Esophagus mucosa (tissue), 1 donor: ENCODE measurements around the gene FRG2C. TPM values are rescaled to one million over a fixed set of nuclear protein-coding genes. Genes with fewer than 3 reads are reported as not detected.
A peak's percentile ranks its signal among the peaks of the same experiment; 100 is the strongest.
"Not testable (repeated sequence)": the region's sequence is repeated elsewhere in the genome, so short reads cannot be mapped to it uniquely, and the experiment has no call there.

Source experiments
- ATAC-seq: fragments of 200-7000 bp; cut with Tn5 transposase; one replicate; pipeline ENCODE4 v1.9.1; 2020
- total RNA-seq: library from RNA; stranded (reverse); gene quantifications from one replicate; pipeline ENCODE4 v1.2.4, GENCODE V29; 2023
- donor health status: DM: yes; HTN: yes; CAD: no.

Gene FRG2C
- total RNA-seq = not detected

DNA sequence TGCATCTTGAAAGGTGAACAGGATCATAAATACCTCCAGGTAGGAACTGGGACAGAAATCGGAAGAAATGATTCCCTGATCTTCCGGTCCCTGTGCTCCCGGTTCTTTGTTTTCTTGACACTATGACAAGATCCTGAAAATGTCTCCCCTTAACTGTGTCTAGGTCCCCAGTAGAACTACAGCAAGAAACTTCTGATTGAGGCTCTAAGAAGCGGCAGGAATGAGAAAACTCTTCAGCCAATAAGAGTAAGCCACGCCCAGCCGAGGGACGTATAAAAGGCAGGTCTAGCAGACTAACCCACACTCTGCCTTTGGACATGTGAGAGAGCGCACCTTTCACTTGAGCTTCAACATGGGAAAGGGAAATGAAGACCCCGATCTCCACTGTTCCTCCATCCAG lies at the start of gene FRG2C:
FRG2C (plus strand) TSS at position 301 of the 400 bp plus-strand sequence; CDS start at position 353, 52 bp downstream.
- ATAC-seq = not testable (repeated sequence)

- ATAC-seq = not testable (repeated sequence)
Measured at GRCh38 chr3:75618666-75619305, 45.3 kb upstream of the FRG2C start.

DNA sequence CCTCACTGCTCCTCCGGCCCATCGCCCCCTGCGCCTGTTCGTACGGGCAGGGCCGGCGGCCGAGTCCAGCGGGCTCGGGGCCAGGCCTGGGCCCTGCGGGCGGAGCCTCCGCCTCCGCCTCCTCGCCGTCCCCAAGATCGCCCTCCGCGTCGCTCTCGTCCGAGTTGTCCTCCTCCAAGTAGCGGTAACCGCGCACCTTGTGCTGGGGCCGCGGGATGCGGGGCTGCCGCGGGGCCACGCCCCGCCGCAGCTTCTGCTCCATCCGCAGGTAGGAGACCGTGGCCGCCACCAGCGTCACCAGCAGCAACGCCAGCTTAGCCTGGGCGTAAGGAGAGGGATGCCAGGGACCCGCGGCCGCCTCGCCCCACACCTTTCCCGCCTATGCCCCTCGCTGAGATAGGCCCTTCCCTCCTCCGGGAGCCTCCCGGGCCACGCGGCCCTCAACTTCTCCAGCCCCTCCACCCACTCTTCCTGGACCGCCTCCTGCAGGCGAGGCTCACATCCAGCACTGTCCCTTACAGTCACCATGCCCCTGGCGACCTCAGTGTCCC lies 44.6 kb upstream of the FRG2C start:
- ATAC-seq = not testable (repeated sequence)

- not testable (repeated sequence) for ATAC-seq
Measured at GRCh38 chr3:75621772-75622171, 42.4 kb upstream of the FRG2C start.

- ATAC-seq = not testable (repeated sequence)
Measured at GRCh38 chr3:75623656-75624055, 40.5 kb upstream of the FRG2C start.

DNA sequence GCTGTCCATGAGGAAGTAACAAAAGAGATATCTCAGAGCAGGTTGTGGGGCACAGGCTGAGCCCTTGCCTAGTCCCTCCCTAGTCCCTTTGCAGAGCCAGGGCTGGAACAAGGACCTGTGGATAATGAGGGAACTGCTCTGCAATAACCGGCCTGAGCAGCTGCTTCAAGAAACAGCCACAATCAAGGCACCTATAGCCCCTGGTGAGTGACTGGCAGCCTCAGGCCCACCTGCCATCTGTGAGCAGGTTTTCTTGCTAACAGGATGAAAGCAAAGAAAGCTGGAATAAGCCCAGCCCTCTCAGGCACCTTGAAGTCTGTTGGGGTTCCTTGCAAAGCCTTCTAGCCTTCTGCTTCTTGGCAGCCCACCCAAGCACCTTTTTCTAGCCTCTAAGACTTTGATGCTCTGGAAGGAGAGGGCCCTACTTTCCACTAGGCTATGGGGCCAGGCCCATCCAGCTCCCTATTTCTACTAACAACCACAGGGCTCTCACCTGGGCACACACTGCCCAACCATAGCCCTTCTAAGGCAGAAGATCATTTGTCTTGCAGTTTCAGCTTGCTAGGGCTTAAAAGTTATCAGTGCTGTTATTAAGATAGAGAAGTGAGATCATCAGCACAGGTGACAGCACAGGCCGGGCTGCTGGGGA lies 33.1 kb upstream of the FRG2C start:
- ATAC-seq = not testable (repeated sequence)

GRCh38 chr3:75631541-75631940 lies 32.6 kb upstream of the FRG2C start:
- ATAC-seq = no peak

GRCh38 chr3:75638947-75639346 lies 25.2 kb upstream of the FRG2C start:
- not testable (repeated sequence) for ATAC-seq

DNA sequence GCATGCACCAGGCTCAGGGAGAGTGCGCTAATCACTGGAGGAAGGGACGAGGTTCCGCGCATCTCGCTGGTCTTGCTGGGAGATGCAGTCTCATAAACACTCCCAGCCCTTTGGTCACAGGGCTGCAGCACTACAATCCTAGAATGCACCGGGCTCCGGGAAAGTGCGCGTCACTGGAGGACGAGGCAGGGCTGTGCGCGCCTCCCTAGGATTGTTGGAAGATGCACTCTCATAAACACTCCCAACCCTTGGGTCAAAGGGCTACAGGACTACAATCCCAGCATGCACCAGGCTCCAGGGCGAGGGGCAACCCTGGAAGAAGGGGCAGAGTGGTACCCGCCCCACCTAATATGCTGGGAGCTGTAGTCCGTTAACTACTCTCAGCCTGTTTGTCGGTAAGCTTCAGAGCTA lies 23.0 kb upstream of the FRG2C start:
- not testable (repeated sequence) for ATAC-seq

DNA sequence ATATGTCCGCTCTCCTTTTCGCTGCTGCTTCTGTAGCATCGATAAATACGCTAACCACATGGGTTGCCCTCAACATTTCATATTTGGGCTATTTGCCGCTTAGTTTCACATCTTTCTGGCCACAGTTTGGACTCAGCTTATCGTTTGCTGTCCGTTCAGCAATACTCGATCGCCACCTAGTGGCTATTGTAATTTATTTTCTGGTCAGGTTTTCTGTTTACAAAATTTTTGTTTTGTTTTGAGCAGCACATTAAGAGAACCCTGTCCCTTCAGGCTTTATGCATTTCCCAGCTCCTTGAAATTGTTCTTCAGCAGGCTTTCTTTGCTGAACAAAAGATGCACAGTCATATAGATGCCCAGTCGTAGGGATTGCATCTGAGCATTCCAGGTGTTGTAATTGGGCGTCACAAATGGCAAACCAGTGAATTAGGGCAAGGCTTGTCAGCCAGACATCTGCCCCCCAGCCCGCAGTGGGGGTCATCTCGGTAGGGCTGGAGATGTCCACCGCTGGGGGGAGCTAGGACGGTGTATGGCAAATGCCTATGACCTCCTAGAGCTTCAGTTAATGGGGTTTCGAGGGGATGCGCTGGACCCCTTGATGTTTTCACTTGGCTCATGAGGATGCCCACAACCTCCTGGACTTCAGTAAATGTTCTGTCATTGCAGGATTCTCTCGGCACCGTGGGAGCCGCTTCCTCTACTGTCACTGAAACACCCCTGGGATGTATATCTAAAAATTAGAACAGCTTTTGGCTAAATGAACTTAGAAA lies 20.9 kb upstream of the FRG2C start:
- ATAC-seq = not testable (repeated sequence)

GRCh38 chr3:75645548-75645947 lies 18.6 kb upstream of the FRG2C start:
- ATAC-seq = not testable (repeated sequence)

DNA sequence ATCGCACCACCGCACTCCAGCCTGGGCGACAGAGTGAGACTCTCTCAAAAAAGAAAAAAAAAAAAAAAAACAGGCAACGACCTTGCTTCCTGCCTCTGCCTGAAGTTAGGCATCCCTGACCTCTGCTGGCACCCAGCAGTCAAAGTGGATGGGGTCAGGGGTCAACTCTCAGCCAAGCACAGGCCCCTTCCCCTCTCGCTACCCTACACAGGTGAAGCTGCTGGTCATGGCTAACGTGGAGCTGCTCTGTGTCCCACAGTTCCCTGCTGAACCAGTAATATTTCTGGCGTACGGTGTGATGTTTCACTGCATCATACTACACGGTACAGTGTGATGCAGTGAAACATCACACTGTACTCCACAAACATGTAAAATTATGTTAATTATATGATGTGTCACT lies 13.9 kb upstream of the FRG2C start:
- ATAC-seq = no peak

- not testable (repeated sequence) for ATAC-seq
Measured at GRCh38 chr3:75655101-75655904, 8.8 kb upstream of the FRG2C start.

GRCh38 chr3:75655956-75656355 lies 8.2 kb upstream of the FRG2C start:
- ATAC-seq = not testable (repeated sequence)

DNA sequence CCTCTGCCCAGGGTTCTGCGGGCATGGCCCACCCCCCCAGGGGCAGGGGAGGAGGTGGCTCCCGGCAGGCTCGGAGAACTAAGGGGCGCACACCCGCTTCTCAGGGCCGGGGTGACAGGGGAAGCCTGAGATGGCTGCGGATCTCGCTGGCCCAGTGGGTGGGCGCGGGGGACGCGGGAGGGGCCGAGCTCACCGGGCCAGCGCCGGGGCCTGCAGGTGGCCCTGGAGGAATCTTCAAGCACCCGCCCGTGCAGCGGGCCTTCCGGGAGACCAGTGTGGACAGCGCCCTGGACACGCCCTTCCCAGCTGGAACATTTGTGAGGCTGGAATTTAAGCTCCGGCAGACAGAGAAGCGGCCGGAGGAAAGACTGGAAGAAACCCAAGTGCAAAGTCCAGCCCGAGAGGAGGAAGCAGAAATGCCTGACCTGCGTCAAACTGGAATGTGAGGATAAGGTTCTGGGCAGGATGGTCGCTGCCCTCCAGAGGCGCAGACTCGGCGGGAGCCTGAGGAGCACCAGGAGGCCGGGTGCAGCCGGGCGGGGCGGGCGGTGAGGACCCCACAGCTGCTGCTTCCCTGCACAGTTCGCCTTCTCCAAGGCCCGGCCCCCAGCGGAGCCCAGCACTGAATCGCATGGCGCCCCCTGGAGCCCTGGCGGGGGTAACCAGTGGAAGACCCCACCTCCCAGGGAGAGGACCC lies 5.6 kb upstream of the FRG2C start:
- not testable (repeated sequence) for ATAC-seq

DNA sequence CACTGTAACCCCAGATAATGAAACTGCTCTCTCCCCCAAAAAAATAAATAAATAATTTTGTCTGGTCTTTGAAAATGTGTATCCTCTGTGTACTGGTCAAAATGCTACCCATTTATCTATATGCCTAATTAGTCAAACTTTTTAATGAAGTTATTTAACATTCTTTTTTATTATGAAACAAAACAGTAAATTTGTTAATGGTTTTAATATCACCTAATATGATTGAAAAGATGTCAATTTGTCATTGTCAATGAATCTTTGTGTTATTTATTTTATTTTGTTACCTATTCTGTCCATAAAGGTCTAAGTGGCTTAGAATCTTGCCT lies 5.1 kb upstream of the FRG2C start:
- ATAC-seq = not testable (repeated sequence)

DNA sequence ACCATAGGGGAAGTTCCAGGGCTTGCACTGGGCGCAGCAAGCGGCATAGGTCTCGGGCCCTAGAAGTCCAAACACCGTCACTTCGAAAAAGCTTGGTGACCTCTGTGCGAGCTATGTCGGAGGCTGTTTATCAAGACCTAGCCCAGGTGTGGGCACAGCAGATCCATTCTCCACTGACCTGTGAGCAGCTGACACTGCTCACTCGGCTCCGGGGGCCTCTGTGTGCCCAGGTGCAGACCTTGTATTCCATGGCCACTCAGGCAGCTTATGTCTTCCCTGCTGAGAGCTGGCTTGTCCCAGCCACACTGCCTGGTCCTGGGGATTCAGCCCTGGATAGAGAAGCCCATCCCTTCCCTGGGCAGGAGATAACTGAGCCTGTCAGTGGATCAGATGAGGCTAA lies 1.5 kb downstream of the FRG2C start:
- ATAC-seq = not testable (repeated sequence)

GRCh38 chr3:75667757-75668701 lies 3.9 kb downstream of the FRG2C start:
- not testable (repeated sequence) for ATAC-seq

- ATAC-seq = peak; percentile 81
Measured at GRCh38 chr3:75668759-75669347, 4.7 kb downstream of the FRG2C start.
